GM19025 (cell line): ENCODE measurements around the gene MDFIC2.

Experiments used
- ATAC-seq: cut with Tn5 transposase; IDR thresholded peaks from one replicate; pipeline ENCODE4 v1.9.1; 2021; ENCODE audit warnings: mild to moderate bottlenecking, low read depth, moderate library complexity; ENCODE audit not compliant: unreplicated experiment

Gene MDFIC2

DNA sequence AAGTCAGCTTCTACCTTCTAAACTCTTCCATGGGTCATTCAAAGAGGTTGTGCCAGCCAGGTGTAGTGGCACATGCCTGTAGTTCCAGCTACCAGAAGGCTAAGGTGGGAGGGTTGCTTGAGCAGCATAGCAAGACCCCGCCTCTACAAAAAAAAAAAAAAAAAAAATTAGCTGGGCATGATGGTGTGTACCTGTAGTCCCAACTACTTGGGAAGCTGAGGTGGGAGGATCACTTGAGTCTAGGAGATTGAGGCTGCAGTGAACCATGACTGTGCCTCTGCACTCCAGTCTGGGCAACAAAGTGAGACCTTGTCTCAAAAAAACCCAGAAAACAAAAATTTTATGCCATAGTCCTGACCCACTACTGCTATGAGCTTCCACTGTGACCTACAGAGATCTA is 126.8 kb downstream of the MDFIC2 start:
- ATAC-seq, result no peak

DNA sequence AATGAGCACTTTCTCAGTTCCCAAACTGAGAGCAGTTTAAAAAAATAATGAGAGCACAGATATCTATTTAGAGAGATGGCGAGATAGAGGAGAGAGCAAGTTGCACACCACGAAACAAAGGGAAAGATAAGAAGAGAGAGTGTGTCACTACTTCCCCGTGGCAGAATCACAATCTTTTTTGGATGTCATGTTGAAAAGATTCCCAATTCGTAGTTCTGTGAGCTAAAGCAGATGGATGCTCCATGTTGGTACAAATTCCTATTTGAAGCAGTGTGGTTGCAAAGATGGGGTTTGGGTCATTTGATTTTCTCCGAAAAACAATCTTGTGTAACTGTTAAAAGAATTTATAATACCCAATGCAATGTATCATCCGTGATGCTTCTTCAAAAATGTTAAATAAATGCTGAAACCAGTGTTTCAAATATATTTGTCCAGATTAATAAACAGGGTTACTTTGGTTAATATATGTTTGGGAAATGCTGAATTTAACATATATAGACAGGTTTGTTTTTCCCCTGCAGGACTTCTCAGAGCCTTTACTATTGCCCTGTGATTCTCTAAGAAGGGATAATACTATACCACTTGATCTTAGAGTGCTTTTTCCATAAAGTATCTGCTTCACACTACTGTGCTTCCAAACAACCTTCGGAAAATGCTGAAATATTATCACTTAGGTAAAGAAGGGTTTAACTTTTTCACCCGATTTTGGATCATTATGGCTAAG is 128.5 kb downstream of the MDFIC2 start:
- ATAC-seq, result no peak

DNA sequence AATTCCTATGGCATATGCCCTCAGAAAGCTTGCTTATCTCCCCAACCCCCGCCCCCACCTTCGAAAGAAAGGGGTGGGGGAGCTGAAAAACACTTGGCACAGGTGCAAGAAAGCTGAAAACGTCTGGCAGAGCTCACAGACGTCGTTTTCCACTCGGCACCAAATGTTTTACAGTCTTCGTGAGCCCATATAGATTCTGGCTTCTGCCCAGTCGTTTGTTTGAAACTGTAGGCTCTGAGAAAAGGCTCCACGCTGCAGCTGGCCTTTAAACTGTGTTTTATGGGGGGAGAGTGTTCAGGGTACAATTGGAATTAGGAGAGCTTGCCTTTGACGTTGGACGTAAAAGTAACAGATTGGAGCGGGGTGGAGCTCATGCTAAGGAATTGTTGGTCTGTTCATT is 130.3 kb downstream of the MDFIC2 start:
- no peak for ATAC-seq

DNA sequence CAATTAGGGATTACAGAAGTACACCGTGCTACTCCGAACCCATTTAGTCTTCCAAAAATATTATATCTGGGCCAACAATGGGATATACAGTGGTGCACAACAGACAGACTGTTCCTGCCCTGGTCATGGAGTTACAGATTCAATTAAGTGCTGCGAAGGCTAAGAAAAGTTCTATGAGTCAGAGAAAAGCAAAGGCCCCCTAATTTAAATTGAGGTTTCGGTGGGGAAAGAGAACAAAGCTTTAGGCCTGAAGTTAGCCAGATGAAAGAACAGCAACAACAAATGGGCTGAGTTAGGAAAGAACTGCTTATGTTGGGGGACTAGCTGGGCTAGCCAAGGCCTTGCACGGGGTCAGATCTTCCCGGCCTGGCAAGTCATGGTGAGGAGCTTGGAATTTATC is 131.8 kb downstream of the MDFIC2 start:
- no peak for ATAC-seq

DNA sequence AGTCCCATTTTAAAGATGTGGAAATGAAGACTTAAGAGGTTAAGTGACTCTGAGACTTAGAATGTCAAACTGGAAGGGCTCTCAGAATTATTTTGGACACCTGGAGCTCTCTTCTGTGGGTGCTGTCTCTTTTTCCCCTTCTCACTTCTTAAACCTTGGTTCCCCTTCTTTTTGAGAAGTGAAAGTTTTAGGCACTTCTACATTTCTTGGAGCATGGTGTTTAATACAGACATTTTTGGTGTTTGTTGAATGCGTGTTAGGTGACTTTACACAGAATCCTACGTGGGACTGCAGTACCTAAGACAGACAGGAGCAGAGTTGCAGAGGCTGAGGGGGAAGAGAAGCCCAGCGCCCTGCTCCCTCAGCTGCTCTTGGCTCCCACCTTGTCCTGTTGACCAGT is 133.3 kb downstream of the MDFIC2 start:
- ATAC-seq, result no peak

- no peak for ATAC-seq
Observed at GRCh38 chr3:70177881-70178645, 134.4 kb downstream of the MDFIC2 start.

DNA sequence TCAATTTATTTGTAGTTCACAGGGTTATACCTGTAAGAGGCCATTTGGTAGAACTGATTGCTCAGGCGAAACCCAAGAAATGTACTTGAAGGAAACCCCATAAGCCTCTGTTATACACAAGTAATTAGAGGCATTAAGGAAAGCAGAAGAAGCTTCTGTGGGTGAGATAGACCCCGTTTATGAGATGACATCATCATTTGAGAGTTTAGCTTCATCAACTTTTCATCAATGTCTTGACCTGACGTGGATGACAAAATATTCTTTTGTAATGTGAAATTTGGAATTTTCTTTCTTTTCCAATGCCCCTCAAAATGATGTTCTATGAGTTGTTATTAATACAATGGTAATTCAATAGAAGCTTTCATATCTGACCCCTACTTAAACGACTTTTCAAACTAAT is 136.2 kb downstream of the MDFIC2 start:
- ATAC-seq, result no peak

DNA sequence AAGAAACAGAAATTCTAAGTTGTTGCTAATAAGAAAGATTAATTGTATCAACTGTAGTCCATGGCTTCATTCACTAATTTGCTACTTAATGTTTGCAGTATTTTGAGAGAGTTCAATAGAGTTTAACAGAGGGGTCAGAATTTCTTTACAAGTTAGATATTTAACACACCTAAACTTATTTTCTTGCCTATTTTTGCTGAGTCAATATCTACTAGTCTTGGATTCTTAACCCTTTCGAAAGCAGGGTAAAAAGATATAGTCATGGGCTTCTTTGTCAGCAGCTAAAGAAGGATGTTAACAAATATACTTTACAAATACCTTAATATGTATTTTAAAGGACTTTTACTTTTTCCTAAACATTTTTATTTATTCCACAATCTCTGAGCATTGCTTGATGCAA is 155.6 kb downstream of the MDFIC2 start:
- no peak for ATAC-seq

DNA sequence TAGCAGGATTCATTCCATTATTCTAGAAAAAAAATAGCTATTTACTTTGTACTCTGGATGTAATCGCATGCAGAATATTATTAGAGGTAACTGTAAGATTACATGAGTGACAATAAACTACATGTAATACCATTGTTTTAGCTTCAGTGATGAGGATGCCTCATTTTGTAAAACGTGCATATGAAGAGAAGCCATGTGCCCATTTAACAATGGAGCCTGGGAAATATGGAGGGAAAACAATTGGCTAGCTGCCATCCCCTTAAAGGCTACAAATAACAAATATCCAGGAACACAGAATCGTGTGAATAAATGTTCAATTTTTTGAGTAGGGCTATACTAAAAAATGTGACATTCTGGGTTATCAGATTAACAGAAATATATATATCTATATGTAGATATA is 161.8 kb downstream of the MDFIC2 start:
- ATAC-seq, result no peak

DNA sequence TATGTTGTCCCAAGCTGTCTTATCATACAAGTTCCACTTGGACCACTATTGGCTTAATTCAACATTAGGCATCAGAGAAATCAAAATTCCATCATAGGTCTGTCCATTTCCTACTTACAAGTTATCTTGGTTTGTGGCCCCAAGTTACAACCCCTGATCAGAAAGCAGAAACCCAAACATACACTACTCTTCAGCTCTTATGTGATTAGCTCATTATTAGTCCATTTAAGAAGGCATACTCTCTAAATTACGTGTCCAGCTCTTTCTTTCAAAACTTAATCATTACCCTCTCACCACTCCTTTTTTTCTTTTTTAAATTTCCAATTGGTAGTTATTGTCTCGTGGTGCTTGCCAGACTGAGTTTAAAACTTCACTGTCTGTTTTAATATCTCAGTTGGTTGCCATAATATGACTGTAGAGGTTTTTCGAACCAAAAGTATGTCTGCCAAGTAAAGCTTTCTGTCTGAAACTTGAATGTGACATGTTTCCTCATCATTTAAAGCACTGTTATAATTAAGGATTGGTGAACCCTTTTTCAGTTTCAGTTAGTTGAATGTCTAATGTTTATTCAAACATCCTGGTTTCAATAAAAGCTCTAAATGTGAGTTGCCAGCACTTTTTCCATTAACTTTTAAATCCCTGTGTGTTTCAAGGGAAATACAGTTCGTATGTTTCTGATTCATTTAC is 162.6 kb downstream of the MDFIC2 start:
- ATAC-seq, result no peak
